Ectodermal cell (in vitro differentiated cells): ENCODE results near the gene NR1I2.

Source experiments
- H3K27ac ChIP-seq: 2 replicates; pipeline ENCODE4 v1.7.0; 2013; ENCODE audit warnings: mild to moderate bottlenecking, low read depth, low read length; ENCODE audit not compliant: insufficient read depth, poor library complexity, severe bottlenecking
- H3K27me3 ChIP-seq: 2 replicates; pipeline ENCODE4 v1.7.0; 2013; ENCODE audit warnings: mild to moderate bottlenecking, low read length; ENCODE audit not compliant: insufficient read depth, control insufficient read depth, poor library complexity, severe bottlenecking
- H3K36me3 ChIP-seq: one replicate; pipeline ENCODE4 v1.7.0; 2013; ENCODE audit warnings: low read length; ENCODE audit not compliant: control insufficient read depth, insufficient read depth
- H3K4me1 ChIP-seq: one replicate; pipeline ENCODE4 v1.7.0; 2013; ENCODE audit warnings: low read length; ENCODE audit not compliant: control insufficient read depth, insufficient read depth
- H3K4me3 ChIP-seq: 2 replicates; pipeline ENCODE4 v1.7.0; 2013; ENCODE audit warnings: low read depth, low read length, control low read depth; ENCODE audit not compliant: insufficient read depth
- H3K9me3 ChIP-seq: 2 replicates; pipeline ENCODE4 v1.7.0; 2013; ENCODE audit warnings: mild to moderate bottlenecking, low read length, moderate library complexity; ENCODE audit not compliant: control insufficient read depth
- WGBS, 2 experiments: methylation state at CpG; one replicate each; pipeline ENCODE4 v1.1.7; 2013; ENCODE audit warnings: missing lambda C conversion rate in 2 of 2; 5-methylcytosine and 5-hydroxymethylcytosine counted together

NR1I2 gene

GRCh38 chr3:119778811-119779210 is 3.1 kb upstream of the NR1I2 start:
- Histone ChIP-seq H3K36me3 (no peaks in the 10 kb centered on the region), H3K4me1 (no peaks in the 10 kb centered on the region), H3K9me3 (no peaks in the 10 kb centered on the region), H3K27ac (no peak overlapping the region), H3K4me3 (no peak overlapping the region), H3K27me3 (no peaks in the 10 kb centered on the region)
- 95 to 100% methylated on average over 2 of the region's 2 CpGs for WGBS, 2 experiments

- Histone ChIP-seq H3K27ac (no peak overlapping the region), H3K4me1 (no peaks in the 10 kb centered on the region), H3K9me3 (no peaks in the 10 kb centered on the region), H3K36me3 (no peaks in the 10 kb centered on the region), H3K27me3 (no peaks in the 10 kb centered on the region), H3K4me3 (no peak overlapping the region)
- WGBS, 2 experiments, result 93 to 97% methylated on average over 2 of the region's 2 CpGs
Measured at GRCh38 chr3:119779731-119780383, 2.0 kb upstream of the NR1I2 start.

- Histone ChIP-seq H3K27ac (no peak overlapping the region), H3K36me3 (no peaks in the 10 kb centered on the region)
- 93 to 94% methylated on average over 1 of the region's 1 CpG for WGBS, 2 experiments
Measured at GRCh38 chr3:119782460-119782859, 559 bp downstream of the NR1I2 start.

GRCh38 chr3:119783255-119783654 is 1.4 kb downstream of the NR1I2 start:
- 89 to 91% methylated on average over 2 of the region's 2 CpGs for WGBS, 2 experiments
- Histone ChIP-seq H3K27me3 (no peaks in the 10 kb centered on the region), H3K9me3 (no peaks in the 10 kb centered on the region)

More at GRCh38 chr3:119782460-119782859, 559 bp downstream of the NR1I2 start:
- Histone ChIP-seq H3K4me3 (no peak overlapping the region), H3K9me3 (no peaks in the 10 kb centered on the region), H3K27me3 (no peaks in the 10 kb centered on the region), H3K4me1 (no peaks in the 10 kb centered on the region)

GRCh38 chr3:119783883-119784282 is 2.0 kb downstream of the NR1I2 start:
- WGBS, 2 experiments, result 79 to 81% methylated on average over 7 of the region's 7 CpGs
- Histone ChIP-seq H3K4me1 (no peaks in the 10 kb centered on the region), H3K27ac (no peak overlapping the region), H3K9me3 (no peaks in the 10 kb centered on the region), H3K4me3 (no peak overlapping the region), H3K36me3 (no peaks in the 10 kb centered on the region), H3K27me3 (no peaks in the 10 kb centered on the region)

More at GRCh38 chr3:119783255-119783654, 1.4 kb downstream of the NR1I2 start:
- no peaks in the 10 kb centered on the region for H3K36me3 ChIP-seq
- no peak overlapping the region for H3K27ac ChIP-seq
- no peak overlapping the region for H3K4me3 ChIP-seq
- H3K4me1 ChIP-seq, result no peaks in the 10 kb centered on the region

- whole genome bisulfite sequencing, 2 experiments, result 89 to 100% methylated on average over 2 of the region's 2 CpGs
- H3K4me3 ChIP-seq, result no peak overlapping the region
- H3K27me3 ChIP-seq, result no peaks in the 10 kb centered on the region
- H3K27ac ChIP-seq, result no peak overlapping the region
- no peaks in the 10 kb centered on the region for H3K36me3 ChIP-seq
- no peaks in the 10 kb centered on the region for H3K4me1 ChIP-seq
- H3K9me3 ChIP-seq, result no peaks in the 10 kb centered on the region
Measured at GRCh38 chr3:119786409-119786808, 4.5 kb downstream of the NR1I2 start.

- no peaks in the 10 kb centered on the region for H3K27me3 ChIP-seq
- WGBS, 2 experiments, result 98 to 100% methylated on average over 2 to 3 of the region's 3 CpGs
- no peaks in the 10 kb centered on the region for H3K36me3 ChIP-seq
- H3K27ac ChIP-seq, result no peak overlapping the region
- no peak overlapping the region for H3K4me3 ChIP-seq
- peaks cover 1% of the 10 kb centered on the region for H3K4me1 ChIP-seq
- no peaks in the 10 kb centered on the region for H3K9me3 ChIP-seq
Measured at GRCh38 chr3:119790369-119790768, 8.5 kb downstream of the NR1I2 start.

GRCh38 chr3:119792270-119792669 is 10.4 kb downstream of the NR1I2 start:
- Histone ChIP-seq H3K4me1 (peaks cover 14% of the 10 kb centered on the region), H3K4me3 (no peak overlapping the region), H3K9me3 (no peaks in the 10 kb centered on the region), H3K27me3 (no peaks in the 10 kb centered on the region), H3K27ac (no peak overlapping the region), H3K36me3 (no peaks in the 10 kb centered on the region)
- 96 to 97% methylated on average over 8 of the region's 8 CpGs for WGBS, 2 experiments

GRCh38 chr3:119794401-119794800 is 12.5 kb downstream of the NR1I2 start:
- WGBS, 2 experiments, result 91 to 98% methylated on average over 2 of the region's 2 CpGs
- Histone ChIP-seq H3K27ac (no peak overlapping the region), H3K4me1 (peaks cover 14% of the 10 kb centered on the region)

GRCh38 chr3:119794971-119795612 is 13.2 kb downstream of the NR1I2 start:
- H3K27ac ChIP-seq, result no peak overlapping the region
- no peaks in the 10 kb centered on the region for H3K27me3 ChIP-seq
- peaks cover 14% of the 10 kb centered on the region for H3K4me1 ChIP-seq
- H3K36me3 ChIP-seq, result no peaks in the 10 kb centered on the region
- H3K4me3 ChIP-seq, result no peak overlapping the region
- H3K9me3 ChIP-seq, result no peaks in the 10 kb centered on the region
- 8 to 27% methylated on average over 4 to 5 of the region's 5 CpGs for WGBS, 2 experiments

More at GRCh38 chr3:119794401-119794800, 12.5 kb downstream of the NR1I2 start:
- no peak overlapping the region for H3K4me3 ChIP-seq
- no peaks in the 10 kb centered on the region for H3K9me3 ChIP-seq
- H3K27me3 ChIP-seq, result no peaks in the 10 kb centered on the region
- H3K36me3 ChIP-seq, result no peaks in the 10 kb centered on the region
